Measurements from ENCODE around the gene DCTPP1.
A peak's percentile ranks its signal among the peaks of the same experiment; 100 is the strongest.

The DCTPP1 gene

GRCh38 chr16:30395992-30396585 is 33.7 kb downstream of the DCTPP1 start:
- no peaks in the 10 kb centered on the region for H3K9me3 Mint-ChIP-seq
- H3K4me1 Mint-ChIP-seq (ENCODE audit: low read depth): peaks cover 29% of the 10 kb centered on the region
- peak overlapping the region; percentile 90 for H3K4me3 Mint-ChIP-seq
- H3K36me3 Mint-ChIP-seq (ENCODE audit: low read depth): peaks cover 15% of the 10 kb centered on the region
- H3K27me3 Mint-ChIP-seq (ENCODE audit: low read depth): no peaks in the 10 kb centered on the region
- H3K27ac Mint-ChIP-seq: peak overlapping the region; percentile 41
- no peak for DNase-seq (ENCODE audit: low spot score)

GRCh38 chr16:30395155-30395991 is 34.5 kb downstream of the DCTPP1 start, which contains the start of gene ZNF48:
ZNF48 (plus strand) TSS chr16:30395420; CDS start chr16:30395795, 375 bp downstream.
- Mint-ChIP-seq H3K4me3 (peak within 1 kb of the TSS; percentile 90), H3K27me3 (ENCODE audit: low read depth) (no peaks in the 10 kb centered on the region), H3K36me3 (ENCODE audit: low read depth) (peaks cover 15% of the 10 kb centered on the region), H3K4me1 (ENCODE audit: low read depth) (peaks cover 26% of the 10 kb centered on the region), H3K27ac (peak within 1 kb of the TSS; percentile 52), H3K9me3 (no peaks in the 10 kb centered on the region)
- peak; percentile 57 for DNase-seq (ENCODE audit: low spot score)

GRCh38 chr16:30394592-30395154 is 35.2 kb downstream of the DCTPP1 start:
- Mint-ChIP-seq H3K27me3 (ENCODE audit: low read depth) (no peaks in the 10 kb centered on the region), H3K4me3 (peak overlapping the region; percentile 86), H3K4me1 (ENCODE audit: low read depth) (peaks cover 22% of the 10 kb centered on the region), H3K9me3 (no peaks in the 10 kb centered on the region), H3K27ac (peak overlapping the region; percentile 52), H3K36me3 (ENCODE audit: low read depth) (peaks cover 11% of the 10 kb centered on the region)
- no peak for DNase-seq (ENCODE audit: low spot score)

- Mint-ChIP-seq H3K4me1 (ENCODE audit: low read depth) (peaks cover 32% of the 10 kb centered on the region), H3K36me3 (ENCODE audit: low read depth) (peaks cover 26% of the 10 kb centered on the region), H3K27me3 (ENCODE audit: low read depth) (no peaks in the 10 kb centered on the region), H3K9me3 (no peaks in the 10 kb centered on the region), H3K27ac (peak overlapping the region; percentile 87), H3K4me3 (peak overlapping the region; percentile 92)
- no peak for DNase-seq (ENCODE audit: low spot score)
Observed at GRCh38 chr16:30383521-30383920, 46.3 kb downstream of the DCTPP1 start.

- DNase-seq (ENCODE audit: low spot score): peak; percentile 77
- Mint-ChIP-seq H3K36me3 (ENCODE audit: low read depth) (peaks cover 29% of the 10 kb centered on the region), H3K27ac (peak within 1 kb of the TSS; percentile 87), H3K4me3 (peak within 1 kb of the TSS; percentile 92), H3K9me3 (no peaks in the 10 kb centered on the region), H3K4me1 (ENCODE audit: low read depth) (peaks cover 37% of the 10 kb centered on the region), H3K27me3 (ENCODE audit: low read depth) (no peaks in the 10 kb centered on the region)
Observed at GRCh38 chr16:30382111-30382881, 47.5 kb downstream of the DCTPP1 start, which contains the start of gene SEPTIN1. SEPTIN1 (minus strand) TSS chr16:30382561; CDS start chr16:30382542, 19 bp downstream.

GRCh38 chr16:30381291-30382041 is 48.4 kb downstream of the DCTPP1 start:
- H3K27ac Mint-ChIP-seq: peak overlapping the region; percentile 87
- peaks cover 29% of the 10 kb centered on the region for H3K36me3 Mint-ChIP-seq (ENCODE audit: low read depth)
- DNase-seq (ENCODE audit: low spot score): no peak
- no peaks in the 10 kb centered on the region for H3K27me3 Mint-ChIP-seq (ENCODE audit: low read depth)
- H3K4me3 Mint-ChIP-seq: peak overlapping the region; percentile 92
- H3K9me3 Mint-ChIP-seq: no peaks in the 10 kb centered on the region
- H3K4me1 Mint-ChIP-seq (ENCODE audit: low read depth): peaks cover 41% of the 10 kb centered on the region

GRCh38 chr16:30380803-30381208 is 49.0 kb downstream of the DCTPP1 start:
- Mint-ChIP-seq H3K36me3 (ENCODE audit: low read depth) (peaks cover 29% of the 10 kb centered on the region), H3K27me3 (ENCODE audit: low read depth) (no peaks in the 10 kb centered on the region), H3K27ac (peak overlapping the region; percentile 87), H3K4me1 (ENCODE audit: low read depth) (peaks cover 41% of the 10 kb centered on the region), H3K4me3 (peak overlapping the region; percentile 92), H3K9me3 (no peaks in the 10 kb centered on the region)
- DNase-seq (ENCODE audit: low spot score): no peak

GRCh38 chr16:30380072-30380802 is 49.6 kb downstream of the DCTPP1 start:
- H3K27ac Mint-ChIP-seq: peak overlapping the region; percentile 98
- peak overlapping the region; percentile 92 for H3K4me3 Mint-ChIP-seq
- DNase-seq (ENCODE audit: low spot score): no peak
- H3K36me3 Mint-ChIP-seq (ENCODE audit: low read depth): peaks cover 31% of the 10 kb centered on the region
- H3K4me1 Mint-ChIP-seq (ENCODE audit: low read depth): peaks cover 40% of the 10 kb centered on the region
- H3K27me3 Mint-ChIP-seq (ENCODE audit: low read depth): no peaks in the 10 kb centered on the region
- no peaks in the 10 kb centered on the region for H3K9me3 Mint-ChIP-seq

GRCh38 chr16:30379158-30379783 is 50.6 kb downstream of the DCTPP1 start:
- H3K27me3 Mint-ChIP-seq (ENCODE audit: low read depth): no peaks in the 10 kb centered on the region
- peaks cover 40% of the 10 kb centered on the region for H3K4me1 Mint-ChIP-seq (ENCODE audit: low read depth)
- no peak for DNase-seq (ENCODE audit: low spot score)
- H3K27ac Mint-ChIP-seq: peak overlapping the region; percentile 98
- H3K4me3 Mint-ChIP-seq: peak overlapping the region; percentile 92
- H3K36me3 Mint-ChIP-seq (ENCODE audit: low read depth): peaks cover 31% of the 10 kb centered on the region
- no peaks in the 10 kb centered on the region for H3K9me3 Mint-ChIP-seq

GRCh38 chr16:30378236-30379157 is 51.3 kb downstream of the DCTPP1 start:
- H3K4me1 Mint-ChIP-seq (ENCODE audit: low read depth): peaks cover 37% of the 10 kb centered on the region
- peak overlapping the region; percentile 98 for H3K27ac Mint-ChIP-seq
- peaks cover 31% of the 10 kb centered on the region for H3K36me3 Mint-ChIP-seq (ENCODE audit: low read depth)
- no peaks in the 10 kb centered on the region for H3K27me3 Mint-ChIP-seq (ENCODE audit: low read depth)
- H3K9me3 Mint-ChIP-seq: no peaks in the 10 kb centered on the region
- DNase-seq (ENCODE audit: low spot score): peak; percentile 98
- H3K4me3 Mint-ChIP-seq: peak overlapping the region; percentile 92

- H3K27ac Mint-ChIP-seq: peak overlapping the region; percentile 98
Observed at GRCh38 chr16:30377812-30378235, 52.0 kb downstream of the DCTPP1 start.

More at GRCh38 chr16:30377812-30378235, 52.0 kb downstream of the DCTPP1 start:
- Mint-ChIP-seq H3K36me3 (ENCODE audit: low read depth) (peaks cover 31% of the 10 kb centered on the region), H3K4me1 (ENCODE audit: low read depth) (peaks cover 31% of the 10 kb centered on the region), H3K9me3 (no peaks in the 10 kb centered on the region), H3K4me3 (peak overlapping the region; percentile 92), H3K27me3 (ENCODE audit: low read depth) (no peaks in the 10 kb centered on the region)
- DNase-seq (ENCODE audit: low spot score): peak; percentile 84

Measured in T-helper 2 cell treated with Interferon-gamma antibody and Interleukin-4, amounts not matched to agents 5 μg/mL and 100 μg/mL, for 36 hours (primary cell).